ENCODE data around the gene EBF4. TPM values are rescaled to one million over a fixed set of nuclear protein-coding genes. Genes with fewer than 3 reads are reported as not detected.
A peak's percentile ranks its signal among the peaks of the same experiment; 100 is the strongest.

Gene EBF4
- total and polyA plus RNA-seq, 2 of the 8 experiments (the other 6 are each of a cell fraction or from before 2014, with no cell fraction given), result 1.2 to 2.9 TPM

DNA sequence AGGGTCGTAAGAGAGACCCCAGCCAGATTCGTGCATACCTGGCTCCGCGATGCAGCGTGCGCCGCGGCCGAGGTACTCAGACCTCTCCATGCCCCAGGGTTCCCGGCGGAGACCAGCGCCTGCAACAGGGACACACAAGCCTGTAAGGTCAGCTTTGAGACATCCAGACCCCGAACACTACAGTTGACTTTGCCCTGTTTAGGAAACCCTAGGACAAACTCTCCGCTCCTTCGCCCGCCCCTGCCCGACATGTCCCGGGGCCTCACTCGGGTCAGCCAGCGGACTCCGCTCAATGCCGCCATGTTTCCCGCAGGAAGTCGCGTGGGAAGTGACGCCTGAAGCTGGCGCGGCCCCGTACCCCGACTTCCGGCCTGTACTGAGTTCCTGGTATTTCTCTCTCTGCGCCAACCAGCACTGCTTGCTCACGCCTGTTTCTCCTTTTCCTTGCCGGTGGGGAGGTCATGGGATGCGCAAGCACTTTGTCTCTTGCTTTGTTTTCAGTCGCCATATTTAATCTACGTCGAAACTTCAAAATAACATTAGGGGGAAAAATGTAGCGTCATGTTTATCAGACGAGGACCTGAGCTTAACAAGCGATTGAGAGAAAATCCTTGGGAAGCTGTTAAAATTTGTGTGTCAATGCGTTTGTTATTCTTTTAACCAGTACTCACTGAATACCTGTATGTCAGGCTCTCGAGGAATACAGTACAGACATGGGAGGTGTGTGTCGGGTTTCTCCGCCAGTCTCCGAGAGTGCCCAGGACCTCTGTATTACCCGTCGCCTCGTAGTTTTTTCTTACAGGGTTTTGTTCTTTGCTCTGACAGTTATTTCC, 28.5 kb upstream of the EBF4 start, which contains the start of gene IDH3B (continued):
- TF ChIP-seq, protein P1, sequence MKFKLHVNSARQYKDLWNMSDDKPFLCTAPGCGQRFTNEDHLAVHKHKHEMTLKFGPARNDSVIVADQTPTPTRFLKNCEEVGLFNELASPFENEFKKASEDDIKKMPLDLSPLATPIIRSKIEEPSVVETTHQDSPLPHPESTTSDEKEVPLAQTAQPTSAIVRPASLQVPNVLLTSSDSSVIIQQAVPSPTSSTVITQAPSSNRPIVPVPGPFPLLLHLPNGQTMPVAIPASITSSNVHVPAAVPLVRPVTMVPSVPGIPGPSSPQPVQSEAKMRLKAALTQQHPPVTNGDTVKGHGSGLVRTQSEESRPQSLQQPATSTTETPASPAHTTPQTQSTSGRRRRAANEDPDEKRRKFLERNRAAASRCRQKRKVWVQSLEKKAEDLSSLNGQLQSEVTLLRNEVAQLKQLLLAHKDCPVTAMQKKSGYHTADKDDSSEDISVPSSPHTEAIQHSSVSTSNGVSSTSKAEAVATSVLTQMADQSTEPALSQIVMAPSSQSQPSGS (IDR thresholded peaks at IDR 0.05; ENCODE audit: low read length), result no peak; the same call in 1 of the 2 replicates
- TF ChIP-seq NRF1 (IDR thresholded peaks at IDR 0.05; ENCODE audit: low read depth, low read length) (no peak), TBP (IDR thresholded peaks at IDR 0.05; ENCODE audit: low read depth, low read length) (peak; percentile 93)

Measured in H1 (cell line).